Smooth muscle cell (in vitro differentiated cells): ENCODE results near the gene F2RL3. TPM values are rescaled to one million over a fixed set of nuclear protein-coding genes. Genes with fewer than 3 reads are reported as not detected.

Experiments used
- DNase-seq: peaks from one replicate; lab custom pipeline; 2025; ENCODE audit not compliant: unreplicated experiment; lab: John Stamatoyannopoulos, UW
- H2AFZ ChIP-seq: fragments of 200-600 bp; sonication (generic); 2 replicates; pipeline ENCODE4 v1.6.0; 2016; ENCODE audit warnings: antibody characterized with exemption, low read depth, mild to moderate bottlenecking
- H3F3A ChIP-seq: fragments of 200-600 bp; sonication (generic); 2 replicates; pipeline ENCODE4 v1.6.0; 2017; ENCODE audit warnings: antibody characterized with exemption, low read depth
- H3K27ac ChIP-seq: fragments of 200-600 bp; sonication (generic); 2 replicates; pipeline ENCODE4 v1.5.1; 2016; ENCODE audit warnings: low read depth, mild to moderate bottlenecking
- H3K27me3 ChIP-seq: fragments of 200-600 bp; sonication (generic); 2 replicates; pipeline ENCODE4 v1.6.1; 2016; ENCODE audit warnings: low read depth, mild to moderate bottlenecking
- H3K36me3 ChIP-seq: fragments of 200-600 bp; sonication (generic); 2 replicates; pipeline ENCODE4 v1.5.1; 2016; ENCODE audit warnings: low read depth
- H3K4me1 ChIP-seq: fragments of 200-600 bp; sonication (generic); 2 replicates; pipeline ENCODE4 v1.5.1; 2016; ENCODE audit warnings: low read depth
- H3K4me2 ChIP-seq: fragments of 200-600 bp; sonication (generic); 2 replicates; pipeline ENCODE4 v1.6.0; 2016; ENCODE audit warnings: mild to moderate bottlenecking
- H3K4me3 ChIP-seq: fragments of 200-600 bp; sonication (generic); 2 replicates; pipeline ENCODE4 v1.5.1; 2016; ENCODE audit warnings: mild to moderate bottlenecking
- H3K79me2 ChIP-seq: fragments of 200-600 bp; sonication (generic); 2 replicates; pipeline ENCODE4 v1.6.0; 2016; ENCODE audit warnings: low read depth, mild to moderate bottlenecking
- H3K9ac ChIP-seq: fragments of 200-600 bp; sonication (generic); 2 replicates; pipeline ENCODE4 v1.6.0; 2016; ENCODE audit warnings: low read depth
- H3K9me3 ChIP-seq: fragments of 200-600 bp; sonication (generic); replicated peaks from 2 replicates; pipeline ENCODE4 v1.5.1; 2016; ENCODE audit warnings: low read depth
- H4K20me1 ChIP-seq: fragments of 200-600 bp; sonication (generic); 2 replicates; pipeline ENCODE4 v1.6.0; 2016; ENCODE audit warnings: low read depth
- CTCF ChIP-seq: fragments of 200-600 bp; sonication (generic); IDR thresholded peaks from 2 replicates; pipeline ENCODE4 v1.5.1; 2017; ENCODE audit warnings: borderline replicate concordance, mild to moderate bottlenecking, antibody characterized with exemption; ENCODE audit not compliant: insufficient read depth, poor library complexity, severe bottlenecking
- WGBS: methylation state at CpG from one replicate; pipeline ENCODE4 v1.1.7; 2016; ENCODE audit warnings: low lambda C conversion rate; 5-methylcytosine and 5-hydroxymethylcytosine counted together
- polyA plus RNA-seq: library from polyadenylated mRNA; unstranded; fragments of >200 nt; fragmentation: Nextera tagmentation; extraction: Ambion mirVana; gene quantifications from 2 replicates; pipeline ENCODE4 v1.2.1, GENCODE V29; 2016
- total RNA-seq: library from RNA; depleted of rRNA; stranded (reverse); fragments of >200 nt; gene quantifications from 2 replicates; pipeline ENCODE4 v1.2.3, GENCODE V29; 2014

The F2RL3 gene
- total and polyA plus RNA-seq, 2 experiments from 2014 or later = 0.04 to 1.2 TPM

- Histone ChIP-seq H3K9me3 (no peaks in the 10 kb centered on the region), H3K4me3 (no peak overlapping the region), H3K9ac (no peak overlapping the region), H3F3A (no peaks in the 10 kb centered on the region), H3K79me2 (no peaks in the 10 kb centered on the region), H3K4me1 (no peaks in the 10 kb centered on the region), H4K20me1 (no peaks in the 10 kb centered on the region), H3K27me3 (no peaks in the 10 kb centered on the region), H3K36me3 (no peaks in the 10 kb centered on the region), H3K4me2 (no peak overlapping the region), H3K27ac (no peak overlapping the region), H2AFZ (no peak overlapping the region)
- DNase-seq = no peak
- TF ChIP-seq CTCF = no peak
- WGBS = 93% methylated on average over 21 of the region's 21 CpGs
Observed at GRCh38 chr19:16921766-16922591, 33.2 kb downstream of the F2RL3 start.

GRCh38 chr19:16922592-16922934, 33.8 kb downstream of the F2RL3 start:
- no peak for TF ChIP-seq CTCF

DNA sequence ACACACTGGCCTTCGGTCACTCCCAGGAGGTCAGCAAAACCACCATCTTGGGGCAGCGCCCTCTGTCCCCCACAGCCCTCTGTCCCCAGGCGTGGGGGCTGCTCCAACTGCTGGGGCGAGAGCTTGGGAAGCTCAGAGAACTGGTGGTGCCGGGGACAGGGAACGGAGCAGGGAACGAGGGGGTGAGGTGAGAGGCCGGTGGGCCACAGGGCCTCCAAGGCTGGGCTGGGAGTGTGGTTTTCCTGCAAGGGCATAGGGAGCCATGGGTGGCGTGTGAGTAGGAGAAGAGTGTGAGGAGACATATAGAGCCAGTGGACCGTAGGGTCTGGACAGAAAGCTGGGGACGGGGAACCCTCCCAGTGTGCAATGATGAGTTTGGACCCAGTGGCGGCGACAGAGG, 34.1 kb downstream of the F2RL3 start:
- 94% methylated on average over 13 of the region's 13 CpGs for WGBS
- H2AFZ ChIP-seq = no peak overlapping the region
- H3F3A ChIP-seq = no peaks in the 10 kb centered on the region
- no peaks in the 10 kb centered on the region for H3K4me1 ChIP-seq
- no peaks in the 10 kb centered on the region for H4K20me1 ChIP-seq
- H3K4me3 ChIP-seq = no peak overlapping the region
- H3K79me2 ChIP-seq = no peaks in the 10 kb centered on the region
- H3K9ac ChIP-seq = no peak overlapping the region
- no peaks in the 10 kb centered on the region for H3K36me3 ChIP-seq
- H3K27ac ChIP-seq = no peak overlapping the region
- no peak overlapping the region for H3K4me2 ChIP-seq
- DNase-seq = no peak
- no peaks in the 10 kb centered on the region for H3K9me3 ChIP-seq
- no peaks in the 10 kb centered on the region for H3K27me3 ChIP-seq
- no peak for TF ChIP-seq CTCF

More at GRCh38 chr19:16922592-16922934, 33.8 kb downstream of the F2RL3 start:
- Histone ChIP-seq H3K27ac (no peak overlapping the region), H3K27me3 (no peaks in the 10 kb centered on the region), H2AFZ (no peak overlapping the region), H3K79me2 (no peaks in the 10 kb centered on the region), H3K9me3 (no peaks in the 10 kb centered on the region), H3K9ac (no peak overlapping the region), H3K4me3 (no peak overlapping the region), H4K20me1 (no peaks in the 10 kb centered on the region), H3F3A (no peaks in the 10 kb centered on the region), H3K4me1 (no peaks in the 10 kb centered on the region), H3K36me3 (no peaks in the 10 kb centered on the region), H3K4me2 (no peak overlapping the region)
- WGBS = 92% methylated on average over 1 of the region's 1 CpG
- DNase-seq = no peak

DNA sequence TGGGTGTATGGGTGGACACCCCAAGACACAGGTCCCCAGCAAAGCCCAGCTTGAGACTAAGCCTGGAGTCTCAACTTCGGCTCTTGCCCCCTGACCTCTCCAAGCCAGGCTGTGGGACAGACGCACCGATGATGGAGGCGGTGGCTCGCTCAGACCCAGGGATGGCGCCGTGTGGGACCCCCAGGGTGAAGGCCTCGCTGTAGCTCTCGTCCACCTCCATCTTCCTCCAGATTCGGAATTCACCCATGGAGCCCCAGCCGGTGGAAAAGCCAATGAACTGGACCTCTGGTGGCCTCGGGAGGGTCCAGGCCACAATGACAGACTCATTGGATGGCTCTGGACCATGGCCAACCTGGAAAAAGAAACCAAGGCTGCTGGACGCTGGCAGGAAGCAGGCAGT, 39.1 kb downstream of the F2RL3 start:
- TF ChIP-seq CTCF = no peak
- no peaks in the 10 kb centered on the region for H3K36me3 ChIP-seq
- no peak overlapping the region for H3K9ac ChIP-seq
- H3K4me2 ChIP-seq = no peak overlapping the region
- no peaks in the 10 kb centered on the region for H3F3A ChIP-seq
- no peaks in the 10 kb centered on the region for H3K27me3 ChIP-seq
- H3K9me3 ChIP-seq = no peaks in the 10 kb centered on the region
- H4K20me1 ChIP-seq = no peaks in the 10 kb centered on the region
- DNase-seq = no peak
- no peak overlapping the region for H3K4me3 ChIP-seq
- no peaks in the 10 kb centered on the region for H3K79me2 ChIP-seq
- no peak overlapping the region for H2AFZ ChIP-seq
- 90% methylated on average over 13 of the region's 13 CpGs for WGBS
- H3K27ac ChIP-seq = no peak overlapping the region
- no peaks in the 10 kb centered on the region for H3K4me1 ChIP-seq
